Aorta (tissue), 5 donors: ENCODE data around the gene KLF16. TPM values are rescaled to one million over a fixed set of nuclear protein-coding genes. Genes with fewer than 3 reads are reported as not detected.

Source experiments
- ATAC-seq: fragments of 200-7000 bp; cut with Tn5 transposase; one replicate; pipeline ENCODE4 v1.9.1; 2022; ENCODE audit warnings: moderate library complexity; ENCODE audit not compliant: low FRiP score
- DNase-seq, 2 donors: peaks; one replicate each; pipeline ENCODE4 v3.0.0-alpha.2; 2020
- H3K27ac ChIP-seq, 2 donors: one replicate each; pipeline ENCODE4 v1.5.1; 2013; ENCODE audit warnings: low read length in 2 of 2, mild to moderate bottlenecking in 2 of 2, moderate library complexity in 2 of 2, control low read depth in 1 of 2, inconsistent platforms in 1 of 2, low read depth in 1 of 2
- H3K27me3 ChIP-seq, 2 donors: one replicate each; pipeline ENCODE4 v1.6.1; 2013; ENCODE audit warnings: control low read depth in 1 of 2, low read length in 1 of 2, mild to moderate bottlenecking in 1 of 2, moderate library complexity in 1 of 2; ENCODE audit not compliant: insufficient read depth in 2 of 2, control insufficient read depth in 1 of 2
- H3K36me3 ChIP-seq, 2 donors: one replicate each; pipeline ENCODE4 v1.6.1; 2013; ENCODE audit warnings: control low read depth in 1 of 2, low read length in 1 of 2, mild to moderate bottlenecking in 1 of 2; ENCODE audit not compliant: insufficient read depth in 2 of 2, control insufficient read depth in 1 of 2
- H3K4me1 ChIP-seq, 2 donors: one replicate each; pipeline ENCODE4 v1.6.1; 2013; ENCODE audit warnings: low read length in 2 of 2, control low read depth in 1 of 2, mild to moderate bottlenecking in 1 of 2, moderate library complexity in 1 of 2; ENCODE audit not compliant: insufficient read depth in 2 of 2, control insufficient read depth in 1 of 2
- H3K4me3 ChIP-seq, 2 donors: one replicate each; pipeline ENCODE4 v1.5.1; 2013; ENCODE audit warnings: low read length in 2 of 2, control low read depth in 1 of 2, mild to moderate bottlenecking in 1 of 2
- H3K9me3 ChIP-seq: one replicate; pipeline ENCODE4 v1.6.1; 2013; ENCODE audit warnings: mild to moderate bottlenecking, low read length; ENCODE audit not compliant: control insufficient read depth
- WGBS, 2 donors: extraction: QIAGEN DNeasy Blood & Tissue Kit; methylation state at CpG; one replicate each; pipeline ENCODE4 v1.1.7; 2013; 5-methylcytosine and 5-hydroxymethylcytosine counted together
- intact Hi-C, 2 donors: fragments of 100-400 bp; cut with DNase I; formaldehyde crosslinking; loops; one replicate each; pipeline versions ENCODE4 v1.14.2 to v1.15.0; 2022
- polyA plus RNA-seq, 2 donors: library from polyadenylated mRNA; stranded (reverse); fragments of 200-250 nt; gene quantifications; one replicate each; pipeline ENCODE4 v1.2.3, GENCODE V29; 2013
- total RNA-seq, 2 donors: library from RNA; stranded (reverse); fragmentation: NEBNext Ultra II Directional; extraction: Animal tissue kit (Norgen Biotek cat#: 25700); gene quantifications; one replicate each; pipeline ENCODE4 v1.2.1, GENCODE V29; 2021
- donor health status: healthy with polysubstance abuse.
- donor health status: Bipolar disorder and iron deficiency.
- donor health status: DM: no; HTN: no; CAD: no.
- donor health status: DM: no; HTN: no; CAD: no.
- donor health status: DM: yes; HTN: yes; CAD: no.

The KLF16 gene
- total and polyA plus RNA-seq, 4 donors, result 5.1 to 18.3 (median 12.0) TPM

- Histone ChIP-seq H3K9me3 (no peaks in the 10 kb centered on the region), H3K27ac (no peak overlapping the region)
- WGBS, 2 donors, result 91 to 97% methylated on average over 10 of the region's 10 CpGs
Observed at GRCh38 chr19:1906985-1907562, 43.7 kb upstream of the KLF16 start.

GRCh38 chr19:1905863-1906375 is 42.5 kb upstream of the KLF16 start:
- ATAC-seq (no peak), DNase-seq (no peak)
- no peak overlapping the region for H3K27ac ChIP-seq
- no peaks in the 10 kb centered on the region for H3K27me3 ChIP-seq
- H3K9me3 ChIP-seq, result no peaks in the 10 kb centered on the region
- no peaks in the 10 kb centered on the region for H3K4me1 ChIP-seq
- intact Hi-C loops, result no loop called here
- WGBS, 2 donors, result 77 to 78% methylated on average over 15 of the region's 15 CpGs
- no peaks in the 10 kb centered on the region for H3K36me3 ChIP-seq
- H3K4me3 ChIP-seq, result peak overlapping the region; percentile 43 to 75

More at GRCh38 chr19:1906985-1907562, 43.7 kb upstream of the KLF16 start:
- H3K4me3 ChIP-seq, result no peak overlapping the region
- no peaks in the 10 kb centered on the region for H3K36me3 ChIP-seq
- ATAC-seq (no peak), DNase-seq (no peak)
- H3K4me1 ChIP-seq, result no peaks in the 10 kb centered on the region
- no peaks in the 10 kb centered on the region for H3K27me3 ChIP-seq
- intact Hi-C loops, result no loop called here

GRCh38 chr19:1905110-1905862 is 41.9 kb upstream of the KLF16 start, which contains the start of the genes ADAT3 and SCAMP4:
TSS of gene ADAT3 (plus strand) at chr19:1905399. CDS start at chr19:1912048, 6,649 bp downstream.
TSS of gene SCAMP4 (plus strand) at chr19:1905399. CDS start at chr19:1915020, 9,621 bp downstream.
- peak within 1 kb of the TSS in 1 of 2 donors; percentile 28 for H3K27ac ChIP-seq
- peak within 1 kb of the TSS; percentile 43 to 75 for H3K4me3 ChIP-seq
- no peaks in the 10 kb centered on the region for H3K4me1 ChIP-seq
- H3K36me3 ChIP-seq, result no peaks in the 10 kb centered on the region
- H3K9me3 ChIP-seq, result no peaks in the 10 kb centered on the region
- intact Hi-C loops, result no loop called here
- ATAC-seq, result peak; percentile 96
- WGBS, 2 donors, result 1% methylated on average over 91 to 92 of the region's 92 CpGs
- peak; percentile 100 for DNase-seq
- H3K27me3 ChIP-seq, result no peaks in the 10 kb centered on the region

GRCh38 chr19:1904860-1905109 is 41.4 kb upstream of the KLF16 start:
- intact Hi-C loops, result no loop called here
- 26 to 32% methylated on average over 8 of the region's 8 CpGs for WGBS, 2 donors

GRCh38 chr19:1902923-1903322 is 39.5 kb upstream of the KLF16 start:
- Histone ChIP-seq H3K27ac (peak overlapping the region in 1 of 2 donors; percentile 68), H3K27me3 (no peaks in the 10 kb centered on the region), H3K4me3 (no peak overlapping the region), H3K4me1 (no peaks in the 10 kb centered on the region), H3K36me3 (no peaks in the 10 kb centered on the region), H3K9me3 (no peaks in the 10 kb centered on the region)
- no peak for DNase-seq
- intact Hi-C loops, result no loop called here
- 60 to 62% methylated on average over 6 of the region's 6 CpGs for WGBS, 2 donors
- ATAC-seq, result no peak

More at GRCh38 chr19:1904860-1905109, 41.4 kb upstream of the KLF16 start:
- Histone ChIP-seq H3K27ac (peak overlapping the region in 1 of 2 donors; percentile 20), H3K36me3 (no peaks in the 10 kb centered on the region), H3K27me3 (no peaks in the 10 kb centered on the region), H3K4me1 (no peaks in the 10 kb centered on the region), H3K4me3 (no peak overlapping the region), H3K9me3 (no peaks in the 10 kb centered on the region)
- DNase-seq (no peak), ATAC-seq (peak; percentile 0)

GRCh38 chr19:1901940-1902404 is 38.6 kb upstream of the KLF16 start:
- 88 to 94% methylated on average over 16 of the region's 16 CpGs for WGBS, 2 donors
- Histone ChIP-seq H3K27ac (no peak overlapping the region), H3K27me3 (no peaks in the 10 kb centered on the region), H3K4me3 (no peak overlapping the region), H3K36me3 (no peaks in the 10 kb centered on the region), H3K9me3 (no peaks in the 10 kb centered on the region), H3K4me1 (no peaks in the 10 kb centered on the region)
- DNase-seq, result peak in 1 of 2 donors; percentile 87
- intact Hi-C loops, result no loop called here
- ATAC-seq, result no peak

- 88 to 89% methylated on average over 13 of the region's 13 CpGs for WGBS, 2 donors
- Histone ChIP-seq H3K27ac (no peak overlapping the region), H3K9me3 (no peaks in the 10 kb centered on the region), H3K4me3 (no peak overlapping the region), H3K27me3 (no peaks in the 10 kb centered on the region), H3K36me3 (no peaks in the 10 kb centered on the region), H3K4me1 (no peaks in the 10 kb centered on the region)
- intact Hi-C loops, result no loop called here
- ATAC-seq (no peak), DNase-seq (no peak)
Observed at GRCh38 chr19:1896508-1896907, 33.1 kb upstream of the KLF16 start.

GRCh38 chr19:1893791-1894190 is 30.4 kb upstream of the KLF16 start:
- intact Hi-C loops, result no loop called here
- Histone ChIP-seq H3K27ac (no peak overlapping the region), H3K9me3 (no peaks in the 10 kb centered on the region), H3K27me3 (no peaks in the 10 kb centered on the region), H3K4me1 (no peaks in the 10 kb centered on the region), H3K4me3 (no peak overlapping the region), H3K36me3 (no peaks in the 10 kb centered on the region)
- WGBS, 2 donors, result 87% methylated on average over 17 of the region's 17 CpGs
- no peak for DNase-seq
- ATAC-seq, result no peak

GRCh38 chr19:1889907-1890306 is 26.5 kb upstream of the KLF16 start:
- no peak overlapping the region for H3K27ac ChIP-seq
- H3K36me3 ChIP-seq, result no peaks in the 10 kb centered on the region
- no peaks in the 10 kb centered on the region for H3K4me1 ChIP-seq
- H3K4me3 ChIP-seq, result no peak overlapping the region
- H3K9me3 ChIP-seq, result no peaks in the 10 kb centered on the region
- no peaks in the 10 kb centered on the region for H3K27me3 ChIP-seq
- DNase-seq, result no peak
- 94 to 100% methylated on average over 1 of the region's 1 CpG for WGBS, 2 donors
- no peak for ATAC-seq
- intact Hi-C loops, result no loop called here
